ENCODE data around the gene NEURL3.
A peak's percentile ranks its signal among the peaks of the same experiment; 100 is the strongest.
"Not testable (repeated sequence)": the region's sequence is repeated elsewhere in the genome, so short reads cannot be mapped to it uniquely, and the experiment has no call there.

Gene NEURL3, protein sequence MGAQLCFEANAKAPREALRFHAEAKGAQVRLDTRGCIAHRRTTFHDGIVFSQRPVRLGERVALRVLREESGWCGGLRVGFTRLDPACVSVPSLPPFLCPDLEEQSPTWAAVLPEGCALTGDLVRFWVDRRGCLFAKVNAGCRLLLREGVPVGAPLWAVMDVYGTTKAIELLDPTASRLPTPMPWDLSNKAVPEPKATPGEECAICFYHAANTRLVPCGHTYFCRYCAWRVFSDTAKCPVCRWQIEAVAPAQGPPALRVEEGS

DNA sequence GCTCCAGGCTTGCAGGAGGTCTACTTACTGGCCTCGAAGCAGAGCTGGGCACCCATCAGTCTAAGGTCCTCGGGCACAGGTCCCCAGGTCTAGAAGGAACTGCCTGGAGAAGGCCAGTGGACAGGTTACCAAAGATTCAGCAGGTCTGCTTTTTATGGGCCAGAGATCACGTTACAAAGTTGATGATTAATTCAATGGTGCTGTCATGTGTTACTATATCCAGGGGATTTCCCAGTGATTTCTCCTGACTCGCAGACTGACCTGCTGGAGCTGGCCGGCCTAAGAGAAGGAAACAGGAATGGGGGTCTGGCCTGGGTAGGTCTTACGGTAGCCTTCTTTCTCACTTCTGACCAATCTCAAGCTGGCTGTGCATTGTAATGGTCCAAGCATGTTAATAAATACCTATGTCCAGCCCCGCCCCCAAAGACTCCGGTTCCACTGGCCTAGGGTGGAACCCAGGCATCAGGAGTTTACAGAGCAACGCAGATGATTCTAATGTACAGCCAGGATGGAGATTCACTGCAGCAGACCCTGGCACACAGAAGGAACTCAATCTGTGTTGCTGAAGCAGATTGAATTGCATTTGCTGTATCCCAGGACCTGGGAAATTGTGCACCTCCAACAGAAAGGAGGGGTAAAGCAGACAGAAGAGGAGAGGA, at the start of gene NEURL3:
Gene NEURL3, minus strand, starts transcription at position 127 of the 659 bp plus-strand sequence. Its CDS starts 71 bp downstream, at position 56.
- DNase-seq = no peak

DNA sequence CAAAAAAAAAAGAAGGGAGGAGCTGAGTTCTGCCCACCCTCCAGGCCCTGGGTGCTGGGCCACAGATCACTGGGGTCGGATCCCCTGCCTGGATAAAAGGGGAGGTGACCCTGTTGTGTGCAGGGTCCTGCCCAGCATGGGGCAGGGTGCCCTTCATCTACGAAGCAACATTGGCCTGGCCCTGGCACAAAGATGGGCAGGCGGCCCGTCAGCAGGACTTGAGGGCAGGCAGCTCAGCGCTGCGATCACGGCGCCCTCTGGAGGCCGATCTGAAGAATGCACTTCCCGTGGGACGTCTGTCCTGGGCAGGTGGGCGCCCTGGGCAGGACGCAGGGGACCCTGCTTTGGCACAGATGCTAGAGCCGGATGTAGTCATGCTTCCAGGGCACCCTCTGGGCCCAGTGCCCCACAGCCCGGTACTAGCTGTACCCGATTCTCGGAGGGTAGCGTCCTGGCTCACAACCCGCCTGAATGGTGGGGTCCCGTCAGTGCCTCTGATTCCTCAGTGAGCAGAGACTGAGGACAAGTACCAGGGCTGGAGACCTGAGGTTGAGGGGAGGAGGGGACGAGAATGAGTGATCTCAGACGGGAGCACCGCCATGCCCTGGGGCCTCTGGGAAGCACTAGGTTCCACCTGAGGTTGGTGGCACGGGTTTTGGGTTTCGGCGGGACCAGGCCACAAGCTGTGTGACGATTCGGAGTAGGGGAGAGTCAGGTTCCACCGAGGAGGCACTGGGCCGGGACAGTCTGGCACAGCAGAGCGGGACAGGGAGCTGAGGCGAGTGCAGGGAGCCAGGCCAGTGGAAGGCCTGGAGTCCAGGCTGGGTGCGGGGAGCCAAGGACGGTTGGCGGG, 49.4 kb upstream of the NEURL3 start:
- DNase-seq = peak; percentile 83

DNA sequence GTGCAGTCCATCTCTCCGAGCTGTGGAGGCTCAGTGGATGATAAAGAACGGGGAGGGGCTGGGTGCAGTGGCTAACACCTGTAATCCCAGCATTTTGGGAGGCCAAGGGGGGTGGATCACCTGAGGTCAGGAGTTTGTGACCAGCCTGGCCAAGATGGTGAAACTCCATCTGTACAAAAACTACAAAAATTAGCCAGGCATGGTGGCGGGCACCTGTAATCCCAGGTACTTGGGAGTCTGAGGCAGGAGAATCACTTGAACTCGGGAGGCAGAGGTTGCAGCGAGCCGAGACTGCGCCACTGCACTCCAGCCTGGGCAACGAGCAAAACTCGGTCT, 48.8 kb upstream of the NEURL3 start:
- not testable (repeated sequence) for DNase-seq

DNA sequence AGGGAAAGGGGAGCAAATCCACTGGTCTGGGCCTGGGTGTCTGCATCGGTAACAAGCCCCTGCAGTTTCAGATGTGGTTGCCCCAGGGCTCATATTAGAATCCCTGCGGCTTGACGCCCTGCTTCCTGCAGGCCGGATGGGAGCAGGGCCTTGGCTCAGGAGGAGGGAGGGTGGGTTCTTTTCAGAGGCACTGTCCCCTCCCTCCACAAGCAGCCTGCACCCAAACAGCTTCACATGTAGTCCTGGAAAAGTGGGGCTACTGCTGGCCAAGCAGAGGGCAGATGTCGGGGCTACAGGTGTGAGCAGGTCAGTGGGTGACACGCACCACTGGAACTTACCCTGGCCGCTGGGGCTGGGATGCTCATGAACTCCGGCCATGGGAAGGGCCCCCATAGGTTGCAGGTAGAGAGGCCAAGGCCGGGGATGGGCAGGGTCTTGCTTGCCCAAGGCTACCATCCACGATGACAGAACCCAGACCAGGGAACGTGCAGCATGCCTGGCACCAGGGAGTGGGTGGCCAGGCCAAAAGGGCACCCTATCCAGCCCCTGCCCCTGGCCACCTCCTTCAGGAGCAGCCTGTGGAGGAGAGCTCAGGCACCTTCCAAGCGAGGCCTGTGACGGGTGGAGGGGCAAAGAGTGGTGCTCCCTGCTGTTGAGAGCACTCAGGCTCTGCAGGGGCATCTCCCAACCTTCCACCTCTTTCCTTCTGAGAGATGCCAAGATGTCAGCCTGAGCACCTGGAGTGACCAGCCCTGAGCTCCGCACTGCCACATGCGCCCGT, 48.2 kb upstream of the NEURL3 start:
- DNase-seq = peak; percentile 58

DNA sequence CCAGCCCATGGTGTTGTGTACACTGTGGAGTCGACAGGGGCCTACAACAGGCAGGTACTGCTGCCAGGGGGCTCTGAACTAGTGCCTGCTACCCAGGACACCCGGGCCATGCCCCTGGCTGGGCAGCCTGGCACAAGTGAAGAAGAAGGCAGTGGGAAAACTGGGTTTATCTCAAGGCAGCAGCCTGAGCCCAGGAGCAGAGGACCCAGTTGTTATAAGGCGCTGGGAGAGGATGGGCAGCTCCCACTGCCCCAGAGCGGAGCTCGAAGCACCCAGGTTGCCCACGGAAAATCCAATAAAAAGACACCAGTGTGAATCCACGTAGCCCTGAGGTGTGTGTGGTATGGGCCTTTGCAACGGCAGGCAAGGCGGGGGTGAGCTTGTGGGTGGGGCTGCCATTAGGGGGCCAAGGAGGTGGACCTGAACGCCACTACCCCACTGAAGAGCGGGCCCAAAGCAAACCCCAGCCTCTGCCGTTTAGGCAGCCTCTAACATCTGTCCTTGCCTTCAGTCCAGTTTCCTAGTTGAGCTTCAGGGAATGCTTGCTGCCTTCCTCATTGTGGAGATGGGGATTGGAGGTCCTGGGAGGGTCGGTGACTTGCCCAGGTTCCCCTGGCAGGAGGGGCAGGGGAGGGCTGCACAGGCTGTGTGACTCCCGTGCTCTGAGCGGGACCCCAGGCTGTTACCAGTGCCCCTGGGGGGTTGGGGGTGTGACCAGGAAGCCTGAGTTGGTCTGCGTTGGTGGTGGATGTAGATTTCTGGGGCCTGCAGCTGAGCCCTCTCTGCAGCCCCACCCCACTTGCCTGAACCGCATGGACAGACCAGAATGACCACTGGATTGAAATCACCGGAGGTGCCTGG, 47.4 kb upstream of the NEURL3 start:
- peak; percentile 52 for DNase-seq

DNA sequence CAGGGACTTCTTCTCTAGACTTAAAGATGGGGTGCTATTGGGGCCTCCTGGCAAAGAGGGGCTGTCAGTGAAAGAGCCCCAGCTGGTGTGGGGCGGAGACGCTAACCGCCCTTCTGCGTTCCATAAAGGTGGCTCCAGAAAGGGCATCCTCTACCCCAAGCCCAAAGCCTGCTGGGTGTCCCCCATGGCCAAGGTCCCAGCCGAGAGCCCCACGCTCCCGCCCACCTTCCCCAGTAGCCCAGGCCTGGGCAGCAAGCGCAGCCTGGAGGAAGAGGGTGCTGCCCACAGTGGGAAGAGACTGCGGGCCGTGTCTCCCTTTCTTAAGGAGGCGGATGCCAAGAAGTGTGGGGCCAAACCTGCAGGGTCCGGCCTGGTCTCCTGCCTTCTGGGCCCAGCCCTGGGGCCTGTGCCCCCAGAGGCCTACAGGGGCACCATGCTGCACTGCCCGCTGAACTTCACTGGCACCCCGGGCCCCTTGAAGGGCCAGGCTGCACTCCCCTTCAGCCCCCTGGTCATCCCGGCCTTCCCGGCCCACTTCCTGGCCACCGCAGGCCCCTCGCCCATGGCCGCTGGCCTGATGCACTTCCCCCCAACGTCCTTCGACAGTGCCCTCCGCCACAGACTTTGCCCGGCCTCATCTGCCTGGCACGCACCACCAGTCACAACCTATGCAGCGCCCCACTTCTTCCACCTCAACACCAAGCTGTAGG, 46.6 kb upstream of the NEURL3 start:
- peak; percentile 38 for DNase-seq

DNA sequence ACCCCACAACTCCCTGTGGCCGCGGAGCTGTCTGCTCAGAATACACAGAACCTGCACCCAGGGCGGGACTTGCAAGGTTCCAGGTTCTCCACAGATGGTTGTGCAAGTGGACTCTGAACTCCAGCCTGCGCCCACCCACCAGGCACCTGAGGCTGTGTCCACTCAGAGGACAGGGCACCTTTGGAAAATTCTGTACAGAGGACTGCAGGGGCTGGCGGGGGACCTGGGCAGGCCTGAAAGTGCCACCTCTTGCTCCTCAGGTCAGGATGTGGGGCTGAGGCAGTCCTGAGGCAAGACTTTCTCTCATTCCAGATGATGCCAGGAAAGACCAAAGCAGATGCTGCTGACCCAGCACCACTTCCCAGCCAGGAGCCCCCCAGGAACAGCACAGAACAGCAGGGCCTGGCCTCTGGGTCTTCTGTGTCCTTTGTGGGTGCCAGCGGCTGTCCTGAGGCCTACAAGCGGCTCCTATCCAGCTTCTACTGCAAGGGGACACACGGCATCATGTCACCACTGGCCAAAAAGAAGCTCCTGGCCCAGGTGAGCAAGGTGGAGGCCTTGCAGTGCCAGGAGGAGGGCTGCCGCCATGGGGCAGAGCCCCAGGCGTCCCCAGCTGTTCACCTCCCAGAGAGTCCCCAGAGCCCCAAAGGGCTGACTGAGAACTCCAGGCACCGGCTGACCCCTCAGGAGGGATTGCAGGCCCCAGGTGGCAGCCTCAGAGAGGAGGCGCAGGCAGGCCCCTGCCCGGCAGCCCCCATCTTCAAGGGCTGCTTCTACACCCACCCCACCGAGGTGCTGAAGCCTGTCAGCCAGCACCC, 45.8 kb upstream of the NEURL3 start:
- DNase-seq = peak; percentile 40

DNA sequence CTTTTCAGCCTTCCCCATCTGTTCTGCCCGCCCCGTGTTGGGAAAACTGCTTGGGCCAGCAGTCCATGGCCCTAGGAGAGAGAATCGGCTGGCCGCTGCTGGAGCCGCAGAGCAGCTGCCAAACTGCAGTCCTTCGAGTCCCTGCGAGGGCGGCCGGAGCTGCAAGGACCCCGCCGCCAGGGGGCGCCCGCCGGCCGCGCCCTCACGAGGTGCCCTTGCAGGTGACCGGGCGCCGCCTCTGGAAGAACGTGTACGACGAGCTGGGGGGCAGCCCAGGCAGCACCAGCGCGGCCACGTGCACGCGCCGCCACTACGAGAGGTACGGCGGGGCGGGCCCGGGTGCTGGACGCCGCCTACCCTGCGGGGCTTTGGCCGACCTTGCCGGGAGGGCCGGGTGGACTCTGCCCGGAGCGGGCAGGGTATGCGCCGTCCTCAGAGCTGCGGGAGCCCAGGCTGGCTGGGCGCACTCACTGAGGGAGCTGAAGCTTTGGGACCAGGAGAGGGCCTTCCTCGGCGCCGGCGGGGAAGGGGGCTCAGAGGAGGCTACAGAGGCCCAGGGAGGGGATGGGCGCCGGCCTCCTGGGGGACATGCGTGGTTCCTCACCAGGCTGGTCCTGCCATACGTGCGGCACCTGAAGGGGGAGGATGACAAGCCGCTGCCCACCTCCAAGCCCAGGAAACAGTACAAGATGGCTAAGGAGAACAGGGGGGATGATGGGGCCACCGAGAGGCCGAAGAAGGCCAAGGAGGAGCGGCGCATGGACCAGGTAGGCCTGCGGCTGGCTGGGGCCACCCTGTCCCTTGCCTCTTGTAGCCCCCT, 45.0 kb upstream of the NEURL3 start:
- DNase-seq = peak; percentile 31

DNA sequence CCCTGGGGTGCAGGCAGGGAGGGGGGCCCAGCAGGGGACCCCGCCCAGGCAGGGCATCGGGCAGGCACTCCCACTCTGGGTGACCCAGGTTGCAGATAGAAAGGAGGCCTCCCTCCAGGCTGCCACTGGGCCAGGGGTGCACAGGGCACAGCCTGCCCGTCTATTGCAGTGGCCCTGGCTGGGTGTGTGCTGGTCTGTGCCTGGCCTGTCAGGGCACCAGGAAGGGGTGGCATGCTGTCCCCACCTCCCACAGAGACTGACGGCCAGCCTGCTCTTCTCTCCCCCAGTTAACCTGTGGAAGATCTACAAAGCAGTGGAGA, 44.3 kb upstream of the NEURL3 start:
- peak; percentile 27 for DNase-seq

DNA sequence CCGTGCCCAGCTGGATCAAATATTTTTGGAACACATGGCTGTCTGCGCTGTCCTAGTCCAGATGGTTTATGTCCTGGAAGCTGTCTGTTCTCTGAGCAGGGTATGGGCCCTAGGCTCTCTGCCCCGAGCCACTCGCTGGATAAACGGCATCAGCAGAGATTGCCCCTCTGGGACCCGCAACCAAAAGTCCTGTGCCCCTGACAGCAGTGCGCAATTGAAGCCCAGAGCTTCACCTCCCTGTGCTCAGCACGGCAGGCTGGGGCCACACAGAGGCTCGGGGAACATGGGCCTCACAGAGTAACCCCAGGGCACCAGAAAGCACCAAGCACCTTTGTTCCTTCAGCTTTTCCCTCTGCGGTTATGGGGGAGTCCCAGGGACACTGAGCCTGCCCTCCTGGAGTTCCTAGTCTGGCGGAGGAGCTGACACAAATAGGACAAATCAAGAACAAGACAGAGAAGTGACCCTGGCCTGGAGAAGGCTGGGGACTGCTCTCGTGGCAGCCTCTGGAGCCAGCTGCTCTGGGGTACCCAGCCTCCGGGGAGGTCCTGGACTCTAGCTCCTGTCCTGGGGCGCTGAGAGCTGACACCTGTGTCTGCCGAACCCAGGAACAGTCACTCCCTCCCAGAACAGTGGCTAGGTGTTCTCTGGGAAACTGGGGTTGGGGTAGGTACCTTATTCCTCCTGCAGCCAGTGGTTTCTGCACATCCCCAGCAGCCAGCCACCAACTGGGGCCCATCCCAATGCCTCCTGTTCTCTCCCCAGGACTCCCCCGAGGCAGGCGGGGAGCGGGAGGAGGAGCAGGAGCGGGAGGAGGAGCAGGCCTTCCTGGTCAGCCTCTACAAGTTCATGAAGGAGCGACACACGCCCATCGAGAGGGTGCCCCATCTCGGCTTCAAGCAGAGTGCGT, 43.7 kb upstream of the NEURL3 start:
- peak; percentile 28 for DNase-seq

DNA sequence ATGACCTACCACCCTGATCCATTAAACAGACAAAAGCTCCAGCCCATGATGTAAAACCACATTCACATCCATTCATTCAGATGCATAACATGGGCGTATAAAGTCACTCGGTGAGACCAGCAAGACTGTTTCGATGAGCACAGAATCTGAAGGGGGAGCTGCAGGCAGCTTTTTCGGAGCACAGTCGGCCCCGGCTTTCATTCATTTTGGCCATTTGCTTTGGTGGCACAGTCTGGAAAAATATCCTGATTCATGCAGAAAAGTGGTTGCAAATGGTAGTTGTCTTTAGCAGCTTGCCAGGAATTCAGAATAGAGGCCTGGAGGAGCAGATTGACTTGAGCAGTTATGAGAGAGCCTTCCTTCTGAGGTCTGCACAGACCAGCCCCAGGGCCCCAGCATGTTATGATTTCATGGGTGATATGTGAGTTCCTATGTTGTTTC, 42.6 kb upstream of the NEURL3 start:
- DNase-seq = no peak

DNA sequence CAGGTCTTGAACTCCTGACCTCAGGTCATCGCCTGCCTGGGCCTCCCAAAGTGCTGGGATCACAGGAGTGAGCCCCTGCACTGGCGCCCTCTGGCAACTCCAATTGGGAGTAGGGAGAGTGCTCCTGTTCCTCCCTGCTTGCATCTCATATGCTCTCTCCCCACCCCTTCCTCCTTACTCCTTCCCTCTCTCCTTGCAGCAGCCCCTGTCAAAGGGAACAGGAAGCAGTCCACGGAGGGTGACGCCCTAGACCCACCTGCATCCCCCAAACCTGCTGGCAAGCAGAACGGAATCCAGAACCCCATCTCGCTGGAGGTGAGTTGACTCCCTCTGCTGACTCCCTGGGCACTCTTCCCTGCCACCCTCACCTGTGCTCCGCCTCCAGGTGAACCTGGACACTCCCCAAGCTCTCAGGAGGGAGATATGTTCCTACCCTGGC, 42.1 kb upstream of the NEURL3 start:
- DNase-seq = peak; percentile 22

DNA sequence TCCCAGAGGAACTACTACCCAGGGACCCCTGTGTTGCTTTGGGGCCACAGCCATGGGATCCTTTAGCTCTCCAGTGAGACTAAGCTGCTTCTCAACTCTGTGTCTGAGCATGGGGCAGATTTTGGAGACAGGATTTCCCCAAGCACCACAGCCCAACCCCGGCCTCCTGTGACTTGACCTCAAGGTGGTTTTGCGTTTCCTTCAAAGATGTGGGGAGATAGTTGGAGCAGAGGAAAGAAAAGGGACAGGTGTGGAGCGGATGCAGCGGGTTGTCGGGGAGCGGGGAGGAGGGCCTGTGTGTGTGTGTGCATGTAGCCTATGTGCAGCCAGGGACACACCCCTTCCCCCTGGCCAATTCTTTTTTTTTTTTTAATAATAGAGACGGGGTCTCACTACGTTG, 41.6 kb upstream of the NEURL3 start:
- peak; percentile 40 for DNase-seq

DNA sequence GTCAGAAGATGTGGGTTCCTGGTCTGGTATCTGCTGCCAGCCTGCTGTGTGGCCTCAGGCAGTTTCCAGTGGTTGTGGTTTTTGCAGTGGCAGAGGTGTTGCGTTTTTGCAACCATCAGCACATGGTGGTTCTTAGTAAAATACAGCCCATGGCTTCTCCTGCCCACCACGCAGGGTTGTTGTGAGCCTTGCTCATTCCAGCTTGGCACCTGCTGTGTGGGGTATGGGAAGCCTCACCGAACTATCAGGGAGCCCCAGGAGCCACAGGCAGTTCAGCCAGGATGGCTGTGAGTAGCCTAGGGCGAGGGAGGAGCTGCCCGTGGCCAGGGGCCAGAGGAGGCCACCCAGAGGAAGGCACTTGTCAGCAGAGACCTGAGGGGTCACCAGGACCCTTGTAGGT, 41.2 kb upstream of the NEURL3 start:
- DNase-seq = peak; percentile 35

DNA sequence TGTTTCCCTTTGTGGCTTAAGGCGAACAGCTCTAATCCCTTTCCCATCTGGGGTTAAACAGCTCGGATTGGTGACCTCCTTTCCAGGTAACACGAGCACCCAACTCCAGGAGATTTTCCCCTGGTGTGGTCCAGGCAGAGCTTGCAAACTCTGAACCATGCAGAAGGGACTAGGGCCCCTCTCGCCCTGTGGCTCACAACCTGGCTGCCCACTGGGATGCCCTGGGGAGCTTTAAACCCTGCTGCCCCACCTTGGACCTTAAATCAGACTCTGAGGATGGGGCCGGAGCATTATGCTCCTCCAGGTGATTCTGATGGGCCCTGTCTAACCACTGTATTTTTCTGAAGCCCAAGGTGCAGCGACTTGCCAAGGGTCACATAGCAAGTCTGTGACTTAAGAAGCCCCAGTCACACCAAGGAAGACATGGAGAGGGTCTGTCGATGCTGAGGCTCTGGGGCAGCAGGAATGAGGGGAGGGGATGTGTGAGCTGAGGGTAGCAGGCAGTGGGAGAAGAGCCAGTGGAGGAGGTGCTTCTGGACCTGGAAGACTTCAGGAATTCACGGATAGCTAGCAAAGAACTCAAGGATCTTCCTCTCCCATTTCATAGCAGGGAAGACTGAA, 37.3 kb upstream of the NEURL3 start:
- DNase-seq = peak; percentile 20

DNA sequence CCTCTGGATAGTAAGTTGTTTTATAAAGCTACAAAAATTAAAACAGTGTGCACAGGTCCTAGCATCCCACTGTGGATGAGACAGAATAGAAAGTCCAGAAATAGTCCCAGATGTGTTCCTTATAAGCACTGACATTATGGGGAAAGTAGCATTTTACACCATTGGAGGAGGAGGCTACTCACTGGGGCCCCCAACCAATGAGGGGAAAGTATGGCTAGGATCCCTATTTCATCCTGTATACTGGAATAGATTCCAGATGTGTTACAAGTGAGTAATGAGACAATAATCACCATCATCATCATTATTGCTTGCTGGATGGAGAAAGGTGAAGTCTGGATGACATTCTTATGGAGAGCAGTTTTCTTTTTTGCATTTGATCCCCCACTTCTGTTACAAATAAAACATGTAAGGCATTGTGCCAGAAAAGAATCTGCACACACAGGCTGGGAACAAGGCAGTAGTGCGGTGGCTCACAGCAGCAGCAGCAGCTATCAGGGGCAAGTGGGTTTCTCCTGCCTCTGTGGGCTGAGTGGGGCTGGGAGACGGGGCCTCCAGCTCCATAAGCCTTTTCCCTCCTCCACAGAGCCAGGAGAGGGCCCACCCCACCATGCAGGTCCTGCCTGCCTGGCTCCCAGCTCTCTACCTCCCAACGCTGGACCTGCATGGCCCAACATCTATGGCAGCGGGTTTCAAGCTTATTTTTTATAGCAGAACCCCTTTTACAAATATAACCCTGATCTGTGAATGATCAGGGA, 36.4 kb upstream of the NEURL3 start:
- DNase-seq = peak; percentile 19

DNA sequence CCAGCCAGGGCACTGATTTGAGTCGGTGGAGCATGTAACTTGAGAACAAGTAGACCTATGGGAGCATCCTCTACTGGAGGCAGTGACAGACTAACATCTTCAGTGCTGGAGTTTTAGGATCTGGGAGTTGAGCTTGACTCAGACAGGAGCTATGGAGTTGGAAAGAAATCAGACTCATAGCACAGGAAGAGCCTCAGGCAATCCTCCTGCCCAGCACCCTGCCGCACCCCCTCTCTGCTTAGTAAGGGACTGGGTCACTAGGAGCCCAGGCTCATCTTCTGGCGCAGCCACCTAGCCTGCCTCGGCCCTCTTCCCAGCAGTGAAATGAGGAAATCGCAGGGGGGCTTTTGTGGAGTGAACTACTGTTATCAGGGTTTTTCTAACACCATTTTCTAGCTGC, 35.0 kb upstream of the NEURL3 start:
- peak; percentile 17 for DNase-seq
